Fibroblast of the aortic adventitia (primary cell): Measurements from ENCODE around the gene ABCD1. TPM values are rescaled to one million over a fixed set of nuclear protein-coding genes. Genes with fewer than 3 reads are reported as not detected.
"Not testable (repeated sequence)": the region's sequence is repeated elsewhere in the genome, so short reads cannot be mapped to it uniquely, and the experiment has no call there.

Source experiments
- DNase-seq: peaks from one replicate; pipeline ENCODE4 v3.0.0-alpha.2; 2010; ENCODE audit warnings: low read depth
- H3K4me3 ChIP-seq: 2 replicates; pipeline ENCODE4 v1.5.1; 2011; ENCODE audit warnings: low read depth, mild to moderate bottlenecking, control low read depth, low read length, moderate library complexity
- CTCF ChIP-seq: IDR thresholded peaks from 2 replicates; pipeline ENCODE4 v1.5.1; 2011; ENCODE audit warnings: mild to moderate bottlenecking, low read length, control low read depth, inconsistent platforms; ENCODE audit not compliant: insufficient read depth
- total RNA-seq: library from RNA; depleted of rRNA; stranded (reverse); fragments of >200 nt; gene quantifications from 2 replicates; pipeline ENCODE4 v1.2.3, GENCODE V29; 2012; ENCODE audit warnings: low replicate concordance

ABCD1 gene
- total RNA-seq, 1 donor, result 15.5 TPM

DNA sequence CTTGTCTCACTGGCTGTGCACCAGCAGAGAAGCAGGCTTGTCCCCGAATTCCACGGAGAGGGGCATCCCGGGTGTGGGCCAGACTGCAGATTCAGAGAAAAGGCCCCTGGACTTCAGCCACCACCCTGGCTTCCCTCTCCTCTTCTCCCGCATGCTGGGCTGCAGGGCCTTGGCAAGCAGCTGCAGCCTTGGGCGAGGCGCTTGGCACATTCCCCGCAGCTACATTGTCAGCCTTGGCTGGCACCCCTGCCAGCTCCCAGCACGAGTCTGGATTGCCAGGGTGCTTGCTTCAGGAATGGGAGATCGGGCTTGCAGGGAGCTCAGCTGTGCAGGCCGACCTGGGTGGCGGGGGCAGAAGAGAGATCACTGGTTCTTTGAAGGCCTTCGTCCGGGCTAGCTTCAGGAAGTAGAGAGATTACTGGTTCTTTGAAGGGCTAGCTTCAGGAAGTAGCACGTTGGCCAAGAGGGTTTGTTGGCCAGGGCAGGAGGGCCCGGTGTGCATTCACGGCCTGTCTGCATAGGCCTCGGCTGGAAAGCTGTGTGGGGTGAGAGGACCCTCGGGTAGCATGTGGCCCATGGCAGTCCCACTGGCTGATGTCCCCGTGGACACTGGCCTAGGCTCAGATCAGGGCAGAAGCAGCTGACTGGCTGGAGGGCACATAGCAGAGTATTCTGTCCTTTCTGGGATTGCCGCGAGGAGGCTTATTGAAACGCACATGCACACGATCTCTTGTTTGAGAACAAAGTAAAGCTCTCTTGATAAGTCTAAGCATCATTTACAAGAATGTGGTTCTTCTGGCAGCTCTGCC, 2.7 kb downstream of the ABCD1 start:
- H3K4me3 ChIP-seq, result peak overlapping the region; percentile 48
- TF ChIP-seq CTCF, result no peak
- DNase-seq, result peak; percentile 48

- no peak for DNase-seq
- no peak for TF ChIP-seq CTCF
- H3K4me3 ChIP-seq, result no peak overlapping the region
Measured at GRCh38 chrX:153728095-153728494, 3.4 kb downstream of the ABCD1 start.

GRCh38 chrX:153728951-153729631, 4.4 kb downstream of the ABCD1 start:
- H3K4me3 ChIP-seq, result no peak overlapping the region
- no peak for TF ChIP-seq CTCF
- no peak for DNase-seq

DNA sequence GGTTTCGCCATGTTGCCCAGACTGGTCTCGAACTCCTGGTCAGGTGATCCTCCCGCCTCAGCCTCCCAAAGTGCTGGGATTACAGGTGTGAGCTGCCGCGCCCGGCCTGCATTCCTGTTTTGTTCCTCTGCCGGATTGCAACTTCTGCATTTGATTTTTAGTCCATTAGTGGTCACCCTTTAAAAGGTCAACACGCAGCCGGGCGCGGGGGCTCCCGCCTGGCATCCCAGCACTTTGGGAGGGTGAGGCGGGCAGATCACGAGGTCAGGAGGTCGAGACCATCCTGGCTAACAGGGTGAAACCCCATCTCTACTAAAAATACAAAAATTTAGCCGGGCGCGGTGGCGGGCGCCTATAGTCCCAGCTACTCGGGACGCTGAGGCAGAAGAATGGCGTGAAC, 5.5 kb downstream of the ABCD1 start:
- DNase-seq, result not testable (repeated sequence)

DNA sequence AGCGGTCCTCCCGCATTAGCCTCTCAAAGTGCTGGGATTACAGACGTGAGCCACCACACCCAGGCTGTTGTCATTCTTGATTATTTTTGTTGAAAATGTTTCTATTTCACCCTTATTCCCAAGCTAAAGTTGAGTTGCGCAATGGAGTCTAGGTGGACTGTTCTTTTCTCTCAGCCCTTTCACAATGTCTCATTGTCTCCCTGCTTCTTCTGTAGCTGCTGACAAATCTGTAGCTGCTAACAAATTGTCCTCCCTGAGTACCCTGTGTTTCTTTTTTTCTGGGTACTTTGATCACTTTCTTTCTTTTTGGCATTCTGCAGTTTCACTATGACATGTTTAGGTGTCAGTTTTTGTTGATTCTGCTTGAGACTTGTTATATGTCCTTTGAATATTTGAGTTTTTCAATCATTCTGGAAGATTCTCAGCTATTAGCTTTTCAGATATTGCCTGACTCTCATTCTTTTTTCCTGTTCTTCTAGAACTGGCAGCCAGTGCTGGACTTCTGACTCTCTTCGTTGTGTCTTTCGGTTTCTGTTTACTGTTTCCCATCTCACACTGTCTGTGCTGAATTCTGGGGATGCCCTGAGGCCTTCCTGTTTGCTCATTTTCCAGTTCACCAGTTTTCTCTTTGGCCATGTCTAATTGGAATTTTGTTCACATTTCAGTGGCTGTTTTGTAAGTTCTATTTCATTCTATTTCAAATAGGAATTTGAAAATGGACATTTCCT, 6.6 kb downstream of the ABCD1 start:
- H3K4me3 ChIP-seq, result no peak overlapping the region
- TF ChIP-seq CTCF, result no peak
- peak; percentile 38 for DNase-seq

More for the DNA sequence above, 5.5 kb downstream of the ABCD1 start:
- not testable (repeated sequence) for H3K4me3 ChIP-seq

- no peak for TF ChIP-seq CTCF
- no peak for DNase-seq
- no peak overlapping the region for H3K4me3 ChIP-seq
Measured at GRCh38 chrX:153731845-153732215, 7.2 kb downstream of the ABCD1 start.

DNA sequence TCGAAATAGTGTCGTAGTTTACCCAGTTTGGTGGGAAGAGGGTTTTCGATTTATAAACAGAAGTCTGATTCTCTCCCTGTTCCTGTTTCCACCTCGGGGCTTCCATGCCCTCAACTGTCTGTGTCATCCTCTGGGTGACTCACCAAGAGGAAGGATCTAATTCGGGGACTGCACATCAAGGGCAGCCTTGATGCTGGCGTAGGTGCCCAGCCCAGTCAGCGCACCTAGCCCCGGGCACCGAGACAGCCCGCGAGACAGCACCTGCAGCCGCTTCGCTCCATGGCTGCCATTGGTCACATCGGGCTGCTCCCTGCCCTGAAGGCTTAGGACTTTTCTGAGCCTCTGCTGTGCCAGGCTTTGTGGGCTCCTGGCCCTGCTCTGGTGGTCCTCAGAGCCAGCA, 7.7 kb downstream of the ABCD1 start:
- H3K4me3 ChIP-seq, result no peak overlapping the region
- no peak for DNase-seq
- TF ChIP-seq CTCF, result no peak
